ENCODE results near the gene FIGN.

DNA sequence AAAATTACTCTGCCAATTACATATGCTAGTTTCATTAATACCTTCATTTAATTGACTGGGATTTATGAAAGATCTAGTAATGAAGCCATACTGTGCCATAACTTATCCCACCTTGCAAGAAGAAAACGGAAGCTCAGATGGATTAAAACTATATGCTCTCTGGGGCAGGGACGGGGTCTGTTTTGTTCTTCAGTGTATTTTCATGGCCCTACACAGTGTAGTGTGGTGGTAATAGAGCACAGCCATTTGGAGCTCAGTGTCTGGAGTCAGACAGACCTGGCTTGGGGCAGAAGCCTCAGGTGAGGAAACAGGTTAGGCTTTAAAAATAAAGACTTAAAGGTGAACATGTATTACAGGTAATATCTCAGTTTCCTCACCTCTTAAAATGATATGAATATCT, 62.3 kb downstream of the FIGN start:
- TF ChIP-seq, protein P1, sequence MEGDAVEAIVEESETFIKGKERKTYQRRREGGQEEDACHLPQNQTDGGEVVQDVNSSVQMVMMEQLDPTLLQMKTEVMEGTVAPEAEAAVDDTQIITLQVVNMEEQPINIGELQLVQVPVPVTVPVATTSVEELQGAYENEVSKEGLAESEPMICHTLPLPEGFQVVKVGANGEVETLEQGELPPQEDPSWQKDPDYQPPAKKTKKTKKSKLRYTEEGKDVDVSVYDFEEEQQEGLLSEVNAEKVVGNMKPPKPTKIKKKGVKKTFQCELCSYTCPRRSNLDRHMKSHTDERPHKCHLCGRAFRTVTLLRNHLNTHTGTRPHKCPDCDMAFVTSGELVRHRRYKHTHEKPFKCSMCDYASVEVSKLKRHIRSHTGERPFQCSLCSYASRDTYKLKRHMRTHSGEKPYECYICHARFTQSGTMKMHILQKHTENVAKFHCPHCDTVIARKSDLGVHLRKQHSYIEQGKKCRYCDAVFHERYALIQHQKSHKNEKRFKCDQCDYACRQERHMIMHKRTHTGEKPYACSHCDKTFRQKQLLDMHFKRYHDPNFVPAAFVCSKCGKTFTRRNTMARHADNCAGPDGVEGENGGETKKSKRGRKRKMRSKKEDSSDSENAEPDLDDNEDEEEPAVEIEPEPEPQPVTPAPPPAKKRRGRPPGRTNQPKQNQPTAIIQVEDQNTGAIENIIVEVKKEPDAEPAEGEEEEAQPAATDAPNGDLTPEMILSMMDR (IDR thresholded peaks at IDR 0.05) = no peak
- no peak for TF ChIP-seq EZH2 (IDR thresholded peaks at IDR 0.05)
- TF ChIP-seq EZH2phosphoT487 (IDR thresholded peaks at IDR 0.05) = no peak

Data from neural progenitor cell (in vitro differentiated cells).